Astrocyte of the cerebellum (primary cell): ENCODE measurements around the gene FZD2.

Source experiments
- DNase-seq: peaks from one replicate; pipeline ENCODE4 v3.0.0-alpha.2; 2011; ENCODE audit warnings: low read depth
- H3K4me3 ChIP-seq: 2 replicates; pipeline ENCODE4 v1.5.1; 2011; ENCODE audit warnings: mild to moderate bottlenecking, low read depth, low read length, moderate library complexity
- CTCF ChIP-seq: IDR thresholded peaks from 2 replicates; pipeline ENCODE4 v1.5.1; 2012; ENCODE audit warnings: low read length, low read depth, moderate library complexity, mild to moderate bottlenecking; ENCODE audit errors: missing control alignments
- in situ Hi-C: cut with HindIII; loops from 2 replicates; pipeline ENCODE4 v1.10.0; 2017; ENCODE audit warnings: low sequenced_read_pairs

Gene FZD2

GRCh38 chr17:44546671-44547606, 10.3 kb upstream of the FZD2 start:
- TF ChIP-seq CTCF = no peak
- H3K4me3 ChIP-seq = no peak overlapping the region
- no peak for DNase-seq
- in situ Hi-C loops = no loop called here

DNA sequence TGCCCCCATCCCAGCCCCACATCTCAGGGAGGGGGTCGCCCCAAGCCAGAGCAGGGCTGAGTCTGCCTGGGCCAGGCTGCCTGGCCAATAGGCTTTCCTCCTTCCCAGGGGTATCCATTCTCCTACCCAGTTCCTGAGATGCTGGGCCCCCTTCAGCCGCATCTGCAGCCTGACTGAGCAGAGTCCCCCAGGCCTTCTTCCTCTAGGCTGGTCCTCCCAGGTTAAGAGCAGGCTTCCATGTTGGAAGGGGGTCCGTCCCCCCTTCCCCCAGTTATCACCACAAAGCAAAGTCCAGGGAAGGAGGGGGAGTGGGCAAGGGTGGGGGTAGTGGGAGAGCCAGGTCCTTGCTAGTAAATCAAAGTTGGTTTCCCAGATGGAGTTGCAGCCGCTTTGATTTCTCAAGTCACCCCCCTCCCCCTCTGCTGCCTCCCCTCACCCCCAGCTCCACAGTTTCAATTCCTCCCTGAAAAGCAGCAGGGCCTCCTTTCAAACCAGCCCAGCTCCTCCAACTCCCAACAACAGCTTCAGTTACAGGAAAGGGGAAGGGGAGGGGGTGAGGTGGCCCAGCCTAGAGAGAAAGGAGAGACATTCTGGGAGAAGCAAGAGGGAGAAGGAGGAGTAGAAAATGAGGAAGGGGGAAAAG, 9.5 kb upstream of the FZD2 start:
- in situ Hi-C loops = no loop called here
- no peak overlapping the region for H3K4me3 ChIP-seq
- no peak for DNase-seq
- TF ChIP-seq CTCF = no peak

DNA sequence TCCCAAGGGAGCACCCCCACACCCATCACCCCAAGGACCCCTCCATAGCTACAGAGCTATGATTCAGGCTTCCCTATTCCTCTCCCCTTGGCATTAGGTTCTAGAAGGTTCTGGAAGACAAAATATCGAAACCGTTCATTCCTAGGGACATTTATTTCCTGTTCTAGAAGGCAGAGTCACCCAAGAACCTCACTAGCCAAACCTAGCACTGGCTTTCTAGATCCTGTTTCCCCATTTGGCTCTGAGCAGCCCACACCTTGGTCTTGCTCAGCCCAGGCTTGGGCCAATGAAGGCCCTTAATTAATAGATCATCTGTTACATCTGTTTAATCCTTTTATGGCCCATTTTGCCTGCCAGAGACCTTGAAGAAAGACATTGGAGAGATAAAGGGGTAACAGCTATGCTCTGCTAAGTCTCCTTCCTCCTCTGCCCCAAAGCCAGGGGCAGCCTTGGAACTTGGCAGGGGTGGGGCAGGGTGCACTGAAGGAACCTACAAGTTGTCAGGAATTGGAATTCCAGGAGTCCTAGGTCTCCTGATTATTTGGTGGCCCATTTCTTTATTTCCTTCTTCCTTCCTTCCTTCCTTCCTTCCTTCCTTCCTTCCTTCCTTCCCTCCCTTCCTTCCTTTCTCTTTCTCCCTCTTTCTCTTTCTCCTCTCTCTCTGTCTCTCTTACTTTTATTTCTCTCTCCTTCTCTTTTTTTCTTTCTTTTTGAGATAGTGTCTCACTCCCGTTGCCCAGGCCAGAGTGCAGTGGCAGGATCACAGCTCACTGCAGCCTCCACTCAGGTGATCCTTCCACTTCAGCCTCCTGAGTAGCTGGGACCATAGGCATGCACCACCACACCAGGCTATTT, 8.7 kb upstream of the FZD2 start:
- in situ Hi-C loops = no loop called here
- TF ChIP-seq CTCF = no peak

DNA sequence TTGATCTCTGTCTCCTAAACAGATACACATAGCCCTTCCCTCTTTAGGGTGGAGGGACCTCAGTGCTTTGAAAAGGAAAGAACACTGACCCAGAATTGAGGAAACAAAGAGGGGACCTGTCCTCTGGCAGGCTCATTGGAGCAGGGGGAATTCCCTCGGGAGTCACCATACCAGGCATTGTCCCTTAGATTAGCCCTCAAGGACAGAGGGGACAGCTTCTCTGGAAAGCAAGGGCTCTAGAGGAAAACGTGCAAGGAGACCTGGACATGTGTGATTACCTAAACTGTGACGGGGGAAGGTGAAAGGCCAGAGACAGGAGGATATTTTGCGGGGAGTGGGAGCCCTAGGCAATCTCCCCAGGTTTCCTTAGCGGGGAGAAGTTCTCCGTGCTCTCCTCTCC, 7.6 kb upstream of the FZD2 start:
- TF ChIP-seq CTCF = no peak
- DNase-seq = no peak
- H3K4me3 ChIP-seq = no peak overlapping the region
- in situ Hi-C loops = no loop called here

More for the DNA sequence above, 8.7 kb upstream of the FZD2 start:
- no peak overlapping the region for H3K4me3 ChIP-seq
- DNase-seq = no peak

GRCh38 chr17:44552361-44552760, 4.9 kb upstream of the FZD2 start:
- TF ChIP-seq CTCF = no peak
- in situ Hi-C loops = no loop called here
- DNase-seq = no peak
- no peak overlapping the region for H3K4me3 ChIP-seq

DNA sequence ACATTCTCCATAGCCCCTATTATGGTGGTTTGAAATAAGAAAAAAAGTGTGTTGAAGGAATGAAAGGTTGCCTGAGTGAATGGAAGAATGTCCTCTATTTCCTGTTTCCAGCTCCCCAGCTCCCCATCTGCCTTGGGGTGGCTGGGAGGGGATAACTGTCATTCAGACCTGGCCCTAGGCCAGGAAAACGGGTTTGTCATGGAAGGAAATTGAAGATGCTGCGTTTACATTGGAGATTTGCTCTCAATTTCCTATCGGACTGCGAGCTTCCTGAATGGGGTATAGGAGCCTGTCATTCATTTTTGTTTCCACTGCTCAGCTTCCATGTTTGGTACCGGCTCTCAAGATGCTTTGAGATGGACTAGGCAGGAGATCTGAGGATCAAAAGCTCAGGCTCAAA, 2.2 kb upstream of the FZD2 start:
- H3K4me3 ChIP-seq = no peak overlapping the region
- no peak for TF ChIP-seq CTCF
- no peak for DNase-seq
- in situ Hi-C loops = no loop called here
